A673 (cell line): ENCODE results near the gene CHCHD3. TPM values are rescaled to one million over a fixed set of nuclear protein-coding genes. Genes with fewer than 3 reads are reported as not detected.

ENCODE experiments used
- BruUV-seq: library from RNA; stranded (reverse); fragments of 400-500 nt; replicated peaks from 2 replicates; lab custom pipeline; 2021; lab: Mats Ljungman, UMichigan
- CTCF ChIA-PET: fragments of 300-600 bp; sonication (Branson Sonifier 250); formaldehyde crosslinking; loops from one replicate; lab custom pipeline; 2022; ENCODE audit warnings: antibody characterized with exemption; lab: Charles Lee
- POLR2A ChIA-PET: fragments of 300-600 bp; sonication (Branson Sonifier 250); formaldehyde crosslinking; loops from one replicate; lab custom pipeline; 2022; ENCODE audit warnings: antibody characterized with exemption; ENCODE audit not compliant: low non-redundant PET; lab: Charles Lee
- DNase-seq: peaks from one replicate; pipeline ENCODE4 v3.0.0-alpha.2; 2015; ENCODE audit warnings: low spot score
- H3K27ac ChIP-seq: fragments of 200-600 bp; sonication (generic); 2 replicates; pipeline ENCODE4 v1.5.1; 2016; ENCODE audit warnings: mixed run types, low read depth, mild to moderate bottlenecking, mixed read lengths, antibody characterized with exemption, low read length; ENCODE audit not compliant: poor library complexity, severe bottlenecking
- H3K27me3 ChIP-seq: fragments of 200-600 bp; sonication (generic); replicated peaks from 2 replicates; pipeline ENCODE4 v1.6.1; 2017; ENCODE audit warnings: mixed run types, low read depth, mild to moderate bottlenecking, mixed read lengths, antibody characterized with exemption, low read length; ENCODE audit not compliant: insufficient read depth, poor library complexity
- H3K36me3 ChIP-seq: fragments of 200-600 bp; sonication (generic); 2 replicates; pipeline ENCODE4 v1.6.1; 2016; ENCODE audit warnings: mixed run types, mild to moderate bottlenecking, mixed read lengths, antibody characterized with exemption, low read length; ENCODE audit not compliant: insufficient read depth, poor library complexity, severe bottlenecking
- H3K4me1 ChIP-seq: fragments of 200-600 bp; sonication (generic); 2 replicates; pipeline ENCODE4 v1.6.1; 2017; ENCODE audit warnings: mixed run types, mild to moderate bottlenecking, mixed read lengths, antibody characterized with exemption, low read length; ENCODE audit not compliant: insufficient read depth, poor library complexity, severe bottlenecking
- H3K4me3 ChIP-seq: fragments of 200-600 bp; sonication (generic); 2 replicates; pipeline ENCODE4 v1.5.1; 2016; ENCODE audit warnings: low read depth, mixed run types, mild to moderate bottlenecking, mixed read lengths, low read length; ENCODE audit not compliant: poor library complexity, severe bottlenecking
- H3K9me3 ChIP-seq: fragments of 200-600 bp; sonication (generic); 2 replicates; pipeline ENCODE4 v1.6.1; 2016; ENCODE audit warnings: mixed run types, low read depth, mild to moderate bottlenecking, mixed read lengths, antibody characterized with exemption, low read length; ENCODE audit not compliant: poor library complexity, severe bottlenecking
- CTCF ChIP-seq: fragments of 300-800, 200-600 bp; sonication (generic); conservative IDR thresholded peaks from 2 replicates; pipeline ENCODE4 v1.5.1; 2017; ENCODE audit warnings: low read depth, mild to moderate bottlenecking, antibody characterized with exemption, low read length, moderate library complexity, mixed read lengths
- EZH2 ChIP-seq: fragments of 200-600 bp; sonication (generic); IDR thresholded peaks from 2 replicates; pipeline ENCODE4 v1.6.1; 2017; ENCODE audit warnings: borderline replicate concordance, low read depth, mild to moderate bottlenecking, mixed read lengths, antibody characterized with exemption, low read length; ENCODE audit not compliant: poor library complexity, severe bottlenecking
- intact Hi-C: fragments of 100-400 bp; cut with micrococcal nuclease; formaldehyde crosslinking; loops from one replicate; pipeline ENCODE4 v1.10.0; 2022; ENCODE audit not compliant: unreplicated experiment
- total RNA-seq: library from RNA; stranded (reverse); gene quantifications from 2 replicates; pipeline ENCODE4 v1.2.3, GENCODE V29; 2021

The CHCHD3 gene
- total RNA-seq, 1 experiment from 2014 or later, result 128 TPM

- intact Hi-C loops, result no loop called here
- no peaks in the 10 kb centered on the region for H3K27me3 ChIP-seq
- CTCF ChIA-PET, result no interaction called here
- DNase-seq, result no peak
- H3K36me3 ChIP-seq, result no peaks in the 10 kb centered on the region
- POLR2A ChIA-PET, result no interaction called here
- H3K27ac ChIP-seq, result no peak overlapping the region
- no peaks in the 10 kb centered on the region for H3K4me1 ChIP-seq
- no peaks in the 10 kb centered on the region for H3K9me3 ChIP-seq
- BruUV-seq, result no TSS peak
- H3K4me3 ChIP-seq, result no peak overlapping the region
- TF ChIP-seq EZH2 (no peak), CTCF (no peak)
Observed at GRCh38 chr7:132855901-132856300, 226.0 kb downstream of the CHCHD3 start.

GRCh38 chr7:132854238-132854637 is 227.7 kb downstream of the CHCHD3 start:
- CTCF ChIA-PET, result no interaction called here
- no TSS peak for BruUV-seq
- Histone ChIP-seq H3K27me3 (no peaks in the 10 kb centered on the region), H3K4me1 (no peaks in the 10 kb centered on the region), H3K9me3 (no peaks in the 10 kb centered on the region), H3K27ac (no peak overlapping the region), H3K4me3 (no peak overlapping the region), H3K36me3 (no peaks in the 10 kb centered on the region)
- TF ChIP-seq CTCF (no peak), EZH2 (no peak)
- POLR2A ChIA-PET, result no interaction called here
- DNase-seq, result no peak
- intact Hi-C loops, result no loop called here

- no TSS peak for BruUV-seq
- CTCF ChIA-PET, result no interaction called here
- TF ChIP-seq CTCF, result no peak
- no peak for TF ChIP-seq EZH2
- DNase-seq, result no peak
- H3K9me3 ChIP-seq, result no peaks in the 10 kb centered on the region
- H3K4me1 ChIP-seq, result no peaks in the 10 kb centered on the region
- no peaks in the 10 kb centered on the region for H3K36me3 ChIP-seq
- H3K27me3 ChIP-seq, result no peaks in the 10 kb centered on the region
- H3K27ac ChIP-seq, result no peak overlapping the region
- POLR2A ChIA-PET, result no interaction called here
- H3K4me3 ChIP-seq, result no peak overlapping the region
- intact Hi-C loops, result no loop called here
Observed at GRCh38 chr7:132847376-132847775, 234.5 kb downstream of the CHCHD3 start.
